HTR-8/SVneo (cell line): Measurements from ENCODE around the gene SLC22A17.

Source experiments
- DNase-seq: peaks from one replicate; pipeline ENCODE4 v3.0.0; 2011; ENCODE audit warnings: low spot score, mixed read lengths; ENCODE audit not compliant: insufficient read length
- FAIRE-seq: peaks from 2 replicates; lab custom pipeline; 2011; peaks lifted over from hg19 to GRCh38; lab: Jason Lieb, UNC

Gene SLC22A17

DNA sequence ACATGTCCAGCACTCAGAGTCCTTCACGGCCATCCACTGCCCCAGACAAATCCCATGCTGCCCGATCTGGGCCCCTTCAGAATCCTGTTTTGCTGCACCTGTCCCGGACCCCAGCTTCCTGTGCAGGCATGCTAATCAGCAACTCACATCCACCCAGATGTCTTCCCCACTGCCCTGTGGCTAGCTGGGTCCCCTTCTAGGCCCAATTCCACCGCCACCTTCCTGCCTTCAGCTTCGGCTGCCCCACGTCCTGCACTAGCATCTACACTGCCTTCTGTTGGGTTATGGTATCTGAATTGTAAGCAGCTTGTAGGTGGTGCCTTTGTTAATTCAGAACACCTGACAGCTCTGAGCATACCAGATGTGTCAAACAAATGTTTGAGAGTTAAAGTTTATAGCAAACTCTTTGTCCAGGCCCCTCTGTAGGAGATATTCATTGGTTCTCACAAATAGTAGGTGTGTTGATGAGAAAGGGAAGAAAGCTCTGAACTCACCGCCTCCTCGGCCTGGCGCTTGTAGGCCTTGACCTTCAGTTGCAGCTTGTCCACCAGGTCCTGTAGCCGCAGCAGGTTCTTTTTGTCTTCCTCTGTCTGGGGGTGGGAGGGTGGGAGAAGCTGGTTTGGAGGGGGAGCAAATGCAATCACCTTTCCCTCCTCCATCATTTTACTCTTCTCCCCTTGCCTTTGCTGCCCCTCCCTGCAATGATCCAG, 30.2 kb upstream of the SLC22A17 start:
- no peak for FAIRE-seq
- DNase-seq, result no peak

DNA sequence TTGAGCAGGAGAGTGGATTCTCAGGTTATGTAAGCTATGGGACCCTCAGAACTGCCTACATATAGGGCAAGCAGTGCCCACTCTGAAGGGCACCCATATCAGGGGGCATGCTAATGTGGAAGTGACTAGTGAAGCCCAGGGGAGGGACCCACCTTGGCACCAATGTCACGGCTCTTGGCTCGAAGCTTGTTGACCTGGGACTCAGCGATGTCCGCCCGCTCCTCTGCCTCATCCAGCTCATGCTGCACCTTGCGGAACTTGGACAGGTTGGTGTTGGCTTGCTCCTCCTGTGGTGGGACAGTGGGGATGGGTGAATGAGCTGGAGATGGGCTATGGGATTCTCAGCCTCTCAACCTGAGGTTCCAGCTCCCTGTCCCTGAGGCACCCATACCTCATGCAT, 29.6 kb upstream of the SLC22A17 start:
- no peak for FAIRE-seq
- DNase-seq, result no peak

DNA sequence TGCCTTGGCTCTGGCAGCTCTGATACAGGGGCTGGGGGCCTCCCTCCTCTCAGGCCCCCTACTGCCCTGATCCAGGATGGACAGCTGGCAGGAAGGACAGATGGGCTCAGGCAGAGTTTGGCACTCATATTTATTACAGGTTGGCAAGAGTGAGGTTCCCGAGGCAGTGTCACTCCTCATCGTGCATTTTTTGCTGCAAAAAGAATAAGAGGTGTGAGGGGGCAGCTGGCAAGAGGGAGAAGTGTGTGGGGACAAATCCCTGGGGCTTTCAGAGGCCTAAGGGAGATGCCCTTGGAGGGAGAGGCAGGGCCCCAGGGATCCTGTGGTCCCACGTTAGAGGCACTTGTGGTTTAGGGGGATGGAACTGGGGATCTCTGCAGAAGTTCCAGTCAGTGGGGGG, 29.2 kb upstream of the SLC22A17 start:
- FAIRE-seq, result no peak

DNA sequence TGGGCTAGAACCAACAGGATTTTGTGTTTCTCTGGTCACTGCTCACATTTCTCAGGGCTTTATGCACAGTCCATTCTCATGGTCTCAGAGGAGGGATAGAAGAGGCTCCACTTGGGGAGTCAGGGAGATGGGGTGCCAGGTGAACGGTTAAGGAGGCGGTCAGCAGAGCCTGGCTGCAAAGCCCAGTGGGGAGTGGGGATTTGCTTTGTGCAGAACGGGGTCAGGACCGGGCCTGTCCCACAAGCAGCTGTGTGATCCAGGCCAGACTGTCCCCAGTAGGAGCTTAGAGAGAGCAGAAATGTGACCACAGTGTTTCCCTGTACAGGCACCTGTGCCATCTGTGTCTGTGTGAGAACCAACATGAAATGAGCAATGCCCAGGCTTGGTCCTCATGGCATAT, 28.3 kb upstream of the SLC22A17 start:
- no peak for DNase-seq
- no peak for FAIRE-seq

More for the DNA sequence above, 29.2 kb upstream of the SLC22A17 start:
- no peak for DNase-seq

DNA sequence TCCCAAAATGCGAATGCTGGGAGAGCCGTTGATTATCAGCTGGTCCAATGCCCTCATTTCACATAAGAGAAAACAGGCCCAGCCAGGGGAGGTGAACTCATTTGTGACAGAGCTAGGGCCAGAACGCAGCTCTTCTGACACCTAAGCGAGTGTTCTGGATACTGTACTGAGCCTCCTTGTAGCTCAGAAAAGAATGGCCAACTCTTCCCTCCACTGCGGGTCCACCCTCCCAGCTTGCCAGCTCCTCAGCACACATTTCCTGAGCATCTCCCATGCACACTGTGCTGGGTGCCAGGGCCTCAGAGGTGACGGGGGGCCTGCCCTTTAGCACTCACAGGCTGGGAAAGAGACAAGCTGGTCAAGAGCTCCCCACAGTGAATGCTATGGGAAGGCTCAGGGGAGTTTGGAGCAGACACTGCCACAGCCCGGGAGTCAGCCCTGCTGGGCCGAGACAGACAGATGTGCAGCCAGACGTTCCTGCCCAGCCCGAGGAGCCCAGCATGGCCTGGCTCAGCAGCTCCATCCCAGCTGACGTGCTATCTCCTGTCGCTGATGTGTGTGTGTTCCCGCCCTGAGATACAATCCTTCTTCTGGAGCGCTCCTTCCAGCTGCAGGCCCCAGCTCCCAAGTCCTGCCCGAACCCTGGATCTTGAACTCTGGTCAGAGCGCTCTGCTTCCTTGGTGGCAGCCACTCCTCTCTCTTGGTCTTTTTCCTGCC, 27.7 kb upstream of the SLC22A17 start:
- no peak for DNase-seq
- FAIRE-seq, result no peak

DNA sequence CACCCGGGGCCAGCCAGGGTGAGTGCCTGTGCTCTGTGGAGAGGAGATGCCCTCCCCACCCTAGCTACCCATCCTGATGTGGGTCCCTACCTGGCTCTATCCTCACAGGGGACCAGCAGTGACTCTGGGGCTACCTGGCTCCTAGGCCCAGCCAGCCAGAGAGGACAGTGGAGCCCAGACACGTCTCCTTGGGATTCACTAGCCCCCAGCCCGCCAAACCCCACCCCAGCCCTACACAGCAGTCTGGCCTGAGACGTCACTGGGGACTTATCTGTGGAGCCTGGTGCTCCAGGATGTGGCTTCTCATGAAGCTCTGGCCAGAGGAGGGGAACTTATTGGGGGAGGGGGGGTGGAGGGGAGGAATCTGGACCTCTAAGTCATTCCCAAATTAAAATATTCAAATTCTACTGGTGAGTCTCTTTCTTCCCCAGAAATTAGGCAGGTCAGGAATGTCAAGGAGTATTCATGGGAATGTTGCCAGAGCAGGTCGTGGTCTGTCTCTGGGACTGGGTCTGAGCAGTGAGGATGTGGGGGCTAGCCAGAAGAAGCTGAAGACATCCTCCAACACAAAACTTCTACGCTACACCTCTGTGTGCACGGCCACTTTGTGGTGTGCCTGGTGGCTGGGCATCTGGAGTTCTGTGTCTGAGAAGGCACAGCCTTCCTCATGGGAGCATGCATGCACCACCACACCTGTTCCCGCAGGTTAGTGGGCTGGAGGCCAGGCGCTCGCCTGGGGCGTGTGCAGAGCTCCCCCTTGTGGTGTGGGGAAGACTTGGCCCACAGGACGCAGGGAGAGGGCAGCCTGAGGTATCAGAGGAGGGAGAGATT, 26.9 kb upstream of the SLC22A17 start:
- FAIRE-seq, result peak; percentile 55
- DNase-seq, result peak; percentile 51

DNA sequence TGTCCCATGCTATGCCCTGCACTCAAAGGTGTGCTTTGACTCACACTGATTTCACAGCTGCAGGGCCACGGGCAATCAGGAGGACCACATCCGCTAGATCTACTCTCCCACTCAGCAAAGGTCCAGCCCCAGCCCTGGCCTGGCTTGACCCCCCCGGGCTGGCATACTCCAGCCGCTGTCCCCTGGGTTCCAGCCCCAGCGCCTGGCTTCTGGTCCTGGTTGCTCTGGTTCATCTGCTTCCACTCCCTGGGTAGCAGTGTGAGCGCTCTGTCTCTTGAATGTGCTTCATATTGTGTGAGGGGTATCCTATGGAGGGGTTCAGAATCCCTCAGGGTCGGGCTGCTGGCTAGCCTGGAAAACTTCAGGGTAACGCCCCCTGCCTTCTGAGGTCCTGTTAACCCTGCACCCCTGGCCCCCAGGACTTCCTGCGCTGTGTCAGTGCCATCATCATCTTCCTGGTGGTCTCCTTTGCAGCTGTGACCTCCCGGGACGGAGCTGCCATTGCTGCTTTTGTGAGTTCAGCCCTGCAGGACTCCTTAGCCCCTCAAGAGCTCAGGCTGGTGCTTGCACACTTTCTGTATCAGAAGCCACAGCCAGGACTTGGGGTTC, 26.0 kb upstream of the SLC22A17 start:
- no peak for FAIRE-seq
- no peak for DNase-seq

DNA sequence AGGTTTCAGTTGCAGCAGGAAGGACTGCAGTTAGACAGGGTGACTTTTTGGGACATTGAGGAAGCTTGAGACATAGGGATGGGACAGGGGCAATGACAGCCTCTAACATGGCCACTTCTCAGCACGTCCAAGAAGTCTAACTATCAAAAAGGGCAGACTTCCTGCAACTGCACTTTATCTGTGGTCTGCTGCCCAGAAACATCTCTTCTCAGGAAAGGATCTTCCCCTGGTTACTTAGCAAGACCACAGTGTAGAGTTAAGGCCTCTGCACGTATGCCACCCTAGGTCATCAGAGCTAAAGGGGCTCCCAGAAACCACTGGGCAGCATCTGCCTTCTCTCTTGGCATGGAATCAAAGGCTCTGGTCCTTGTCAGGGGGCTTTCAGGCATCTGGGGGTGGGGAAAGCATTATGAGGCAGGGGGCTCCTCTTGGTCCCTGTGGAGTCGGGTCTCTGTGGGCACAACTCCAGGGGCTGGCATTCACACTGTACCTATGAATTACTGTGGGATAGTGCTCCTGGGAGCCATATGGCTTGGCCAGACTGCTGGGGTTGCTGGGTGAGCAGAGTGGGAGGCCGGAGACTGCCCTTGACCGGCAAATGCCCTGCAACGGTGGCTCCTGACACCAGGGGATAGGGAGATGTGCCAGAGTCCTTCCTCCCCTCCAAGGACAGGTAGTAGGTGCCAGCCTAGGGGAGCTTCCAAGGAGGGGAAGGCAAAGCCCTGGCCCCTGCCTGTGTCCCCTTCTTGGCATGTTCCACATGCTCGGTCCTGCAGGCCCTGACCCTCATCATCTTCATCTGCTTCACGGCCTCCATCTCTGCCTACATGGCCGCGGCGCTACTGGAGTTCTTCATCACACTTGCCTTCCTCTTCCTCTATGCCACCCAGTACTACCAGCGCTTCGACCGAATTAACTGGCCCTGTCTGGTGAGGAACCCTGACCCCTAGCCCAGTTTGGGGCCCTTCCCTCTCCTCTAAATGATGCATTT, 25.2 kb upstream of the SLC22A17 start:
- FAIRE-seq (no peak), DNase-seq (no peak)

DNA sequence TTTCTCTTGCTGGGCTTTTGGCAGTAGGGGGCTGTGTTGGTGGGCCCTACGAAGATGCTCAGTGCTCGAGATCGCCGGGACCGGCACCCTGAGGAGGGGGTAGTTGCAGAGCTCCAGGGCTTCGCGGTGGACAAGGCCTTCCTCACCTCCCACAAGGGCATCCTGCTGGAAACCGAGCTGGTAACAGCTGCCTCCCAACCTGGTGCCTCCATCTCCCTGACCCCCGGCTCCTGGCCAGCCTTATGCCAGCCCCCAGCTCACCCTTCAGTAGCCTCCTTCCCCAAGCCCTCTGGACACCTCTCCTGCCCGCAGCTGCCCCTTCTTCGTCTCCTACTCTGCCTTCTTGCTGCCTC, 24.5 kb upstream of the SLC22A17 start:
- FAIRE-seq (no peak), DNase-seq (no peak)

DNA sequence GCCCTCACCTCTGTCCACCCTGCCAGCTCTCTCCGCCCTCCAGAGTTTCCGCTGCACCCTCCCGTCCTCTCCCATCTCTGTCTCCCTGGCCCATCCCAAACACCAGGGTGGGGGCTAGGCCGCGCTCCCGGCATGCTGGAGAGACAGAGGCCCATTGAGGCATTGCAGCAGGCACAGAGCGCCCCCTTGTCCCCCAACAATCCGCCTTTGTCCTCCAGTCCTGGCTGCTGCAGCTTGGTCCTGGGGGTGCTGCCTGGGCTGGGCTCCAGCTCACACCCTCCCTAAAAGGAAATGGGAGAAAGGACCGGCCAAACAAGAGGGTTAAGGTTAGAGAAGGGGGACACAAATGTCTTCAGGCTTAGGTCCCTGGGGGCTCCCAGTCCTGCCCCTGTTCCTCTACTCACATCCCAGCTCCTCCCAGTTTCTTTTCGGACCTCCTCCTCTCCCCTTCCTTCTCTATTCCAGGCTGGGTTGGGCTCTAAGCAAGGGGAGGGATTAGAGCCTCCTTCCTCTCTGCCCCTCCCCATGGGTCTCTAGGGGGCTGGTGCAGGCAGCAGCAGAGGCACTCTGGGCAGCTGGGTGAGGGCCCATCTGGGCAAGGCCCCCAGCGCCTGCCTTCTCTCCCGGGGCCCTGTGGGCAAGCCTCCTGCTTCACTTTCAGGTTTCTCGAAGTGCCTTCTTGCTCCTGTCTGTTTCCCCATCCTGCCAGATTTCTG, 24.0 kb upstream of the SLC22A17 start, which contains the start of gene CMTM5:
TSS of gene CMTM5 (plus strand) at position 565 of the 716 bp plus-strand sequence. CDS start 206 bp downstream, outside the sequence.
- DNase-seq, result no peak
- FAIRE-seq, result no peak

DNA sequence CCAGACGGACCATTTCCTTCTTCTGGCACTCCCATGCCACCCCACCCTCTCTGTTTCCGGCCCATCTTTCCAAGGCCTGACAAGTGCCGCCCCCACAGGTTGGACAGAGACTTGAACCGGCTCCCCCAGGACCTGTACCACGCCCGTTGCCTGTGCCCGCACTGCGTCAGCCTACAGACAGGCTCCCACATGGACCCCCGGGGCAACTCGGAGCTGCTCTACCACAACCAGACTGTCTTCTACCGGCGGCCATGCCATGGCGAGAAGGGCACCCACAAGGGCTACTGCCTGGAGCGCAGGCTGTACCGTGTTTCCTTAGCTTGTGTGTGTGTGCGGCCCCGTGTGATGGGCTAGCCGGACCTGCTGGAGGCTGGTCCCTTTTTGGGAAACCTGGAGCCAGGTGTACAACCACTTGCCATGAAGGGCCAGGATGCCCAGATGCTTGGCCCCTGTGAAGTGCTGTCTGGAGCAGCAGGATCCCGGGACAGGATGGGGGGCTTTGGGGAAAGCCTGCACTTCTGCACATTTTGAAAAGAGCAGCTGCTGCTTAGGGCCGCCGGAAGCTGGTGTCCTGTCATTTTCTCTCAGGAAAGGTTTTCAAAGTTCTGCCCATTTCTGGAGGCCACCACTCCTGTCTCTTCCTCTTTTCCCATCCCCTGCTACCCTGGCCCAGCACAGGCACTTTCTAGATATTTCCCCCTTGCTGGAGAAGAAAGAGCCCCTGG, 23.0 kb upstream of the SLC22A17 start:
- FAIRE-seq (no peak), DNase-seq (no peak)

DNA sequence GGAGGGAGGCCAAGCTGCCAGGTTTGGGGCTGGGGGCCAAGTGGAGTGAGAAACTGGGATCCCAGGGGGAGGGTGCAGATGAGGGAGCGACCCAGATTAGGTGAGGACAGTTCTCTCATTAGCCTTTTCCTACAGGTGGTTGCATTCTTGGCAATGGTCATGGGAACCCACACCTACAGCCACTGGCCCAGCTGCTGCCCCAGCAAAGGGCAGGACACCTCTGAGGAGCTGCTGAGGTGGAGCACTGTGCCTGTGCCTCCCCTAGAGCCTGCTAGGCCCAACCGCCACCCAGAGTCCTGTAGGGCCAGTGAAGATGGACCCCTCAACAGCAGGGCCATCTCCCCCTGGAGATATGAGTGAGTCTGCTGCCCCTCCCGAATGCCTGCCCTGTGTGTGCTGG, 20.4 kb upstream of the SLC22A17 start:
- DNase-seq (no peak), FAIRE-seq (no peak)

DNA sequence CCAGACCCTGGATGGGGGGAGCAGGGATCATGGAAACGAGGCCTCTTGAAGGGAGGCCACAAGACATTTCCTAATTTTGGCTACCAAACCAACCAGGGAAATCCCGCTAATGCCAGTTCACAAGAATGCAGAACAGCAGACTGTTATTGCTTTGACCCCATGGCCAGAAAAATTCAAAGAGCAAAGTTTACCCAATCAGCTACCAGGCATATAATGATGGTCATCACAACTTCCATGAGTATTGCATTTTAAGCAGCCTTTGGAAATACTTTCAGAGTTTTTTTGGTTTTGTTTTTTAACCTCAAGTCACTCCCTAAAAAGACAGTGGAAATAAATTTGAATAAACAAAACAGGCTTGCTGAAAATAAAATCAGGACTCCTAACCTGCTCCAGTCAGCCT, 19.8 kb upstream of the SLC22A17 start, which contains the start of gene IL25:
TSS of gene IL25 (plus strand) at position 301 of the 400 bp plus-strand sequence.
- DNase-seq (no peak), FAIRE-seq (no peak)

DNA sequence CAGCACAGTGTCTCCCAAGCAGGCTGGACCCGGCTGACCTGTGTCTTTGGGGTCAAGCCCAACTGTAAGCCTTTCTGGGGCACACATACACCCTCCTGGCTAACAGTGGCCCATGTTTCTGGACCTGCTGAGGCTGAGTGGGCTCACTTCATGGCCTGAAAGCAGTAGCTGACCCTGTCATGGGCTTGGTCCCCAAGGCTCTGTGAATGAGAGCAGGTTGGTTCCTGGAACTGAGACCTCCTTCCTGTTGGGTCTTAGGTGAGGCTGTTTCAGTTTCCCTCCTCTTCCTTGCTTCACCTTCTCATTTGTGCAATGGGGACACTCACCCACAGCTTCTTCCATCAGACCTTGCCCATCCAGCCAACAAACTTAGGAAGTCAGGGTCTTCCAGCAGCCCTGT, 19.2 kb upstream of the SLC22A17 start:
- FAIRE-seq (no peak), DNase-seq (no peak)

DNA sequence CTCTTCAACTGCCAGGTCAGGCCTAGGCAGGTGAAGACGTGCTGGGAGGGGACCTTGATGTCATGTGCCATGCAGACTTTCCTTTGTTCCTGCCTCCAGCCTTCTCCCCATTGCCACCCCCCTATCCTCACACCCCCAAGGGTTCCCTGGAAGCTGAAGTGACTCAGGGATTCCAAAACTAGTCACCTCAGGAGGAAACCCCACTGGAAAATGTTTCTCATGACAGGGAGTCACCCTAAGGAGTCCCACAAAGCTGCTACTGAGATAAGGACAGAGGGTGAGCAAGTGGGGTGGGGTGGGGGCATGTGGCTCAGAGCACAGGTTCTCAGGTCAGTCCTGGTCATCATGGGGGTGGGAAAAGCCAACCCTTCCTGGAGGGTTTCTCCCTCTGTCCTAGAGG, 17.5 kb upstream of the SLC22A17 start:
- no peak for DNase-seq
- FAIRE-seq, result no peak

DNA sequence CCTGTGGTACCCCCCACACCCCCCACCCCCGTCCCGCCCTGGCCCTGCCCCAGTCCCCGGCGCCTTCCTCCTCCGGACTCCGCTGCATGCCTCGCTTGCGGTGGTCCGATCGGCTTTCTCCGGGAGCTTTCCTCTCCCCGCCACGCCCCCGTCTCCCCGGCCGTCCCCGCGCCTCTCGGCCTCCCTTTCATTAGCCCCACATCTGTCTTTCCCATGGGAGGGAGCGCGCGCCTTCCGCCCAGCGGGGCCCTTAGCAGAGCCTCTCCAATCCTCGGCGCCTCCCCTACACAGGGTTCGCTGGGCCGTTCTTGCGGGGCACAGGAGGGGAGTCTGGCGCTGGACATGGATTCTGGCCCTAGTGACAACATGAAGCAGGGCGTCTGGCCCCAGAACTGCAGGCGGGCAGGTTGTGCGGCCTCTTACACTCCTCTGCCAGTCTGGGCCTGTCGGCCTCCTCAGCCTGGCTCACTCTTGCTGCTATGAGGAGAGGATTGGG, 13.8 kb upstream of the SLC22A17 start:
- FAIRE-seq (no peak), DNase-seq (peak; percentile 13)

DNA sequence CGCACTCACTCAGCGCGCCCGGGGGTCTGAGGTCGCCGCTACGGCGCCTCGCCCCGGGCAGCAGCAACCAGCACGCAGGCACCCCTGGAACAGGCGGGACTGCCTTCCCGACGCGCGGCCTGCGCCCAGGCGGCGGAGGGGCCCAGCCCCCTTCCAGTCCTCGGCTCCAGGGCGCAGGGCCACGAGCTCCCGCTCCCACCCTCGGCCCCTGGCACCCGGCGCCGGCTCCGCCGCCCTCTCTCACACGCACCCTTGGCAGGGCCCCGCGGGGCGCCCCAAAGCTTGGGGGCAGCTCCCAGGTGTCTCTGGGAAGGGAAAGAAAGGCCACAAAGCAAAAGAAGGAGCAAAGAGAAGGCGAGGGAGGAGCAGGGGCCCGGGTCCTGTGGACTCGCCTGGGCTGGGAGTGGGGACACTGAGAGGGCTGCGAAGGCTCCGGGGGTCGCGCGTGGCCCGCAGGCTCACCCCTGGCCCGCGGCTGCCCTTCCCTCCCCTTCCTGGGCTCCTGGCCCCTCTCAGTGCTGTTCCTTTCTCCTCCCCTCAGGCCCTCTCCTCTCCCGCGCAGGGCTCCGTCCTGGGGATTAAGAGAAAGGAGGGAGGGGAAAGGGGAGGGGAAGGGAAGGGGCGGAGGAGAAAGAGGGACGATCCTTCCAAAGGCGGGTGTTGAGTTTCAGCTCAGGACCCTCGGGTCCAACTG, 13.2 kb upstream of the SLC22A17 start:
- DNase-seq, result peak; percentile 24
- FAIRE-seq, result no peak
